NCI-H1105 (cell line): ENCODE measurements around the gene HS3ST6.
"Not testable (repeated sequence)": the region's sequence is repeated elsewhere in the genome, so short reads cannot be mapped to it uniquely, and the experiment has no call there.

Source experiments
- DNase-seq: peaks from one replicate; lab custom pipeline; 2025; lab: John Stamatoyannopoulos, UW

The HS3ST6 gene

GRCh38 chr16:1907226-1907860 is 10.9 kb downstream of the HS3ST6 start:
- DNase-seq, result no peak

- DNase-seq, result no peak
Measured at GRCh38 chr16:1906846-1907165, 11.4 kb downstream of the HS3ST6 start.

- no peak for DNase-seq
Measured at GRCh38 chr16:1906055-1906845, 12.0 kb downstream of the HS3ST6 start.

GRCh38 chr16:1903845-1904840 is 14.1 kb downstream of the HS3ST6 start:
- no peak for DNase-seq

- no peak for DNase-seq
Measured at GRCh38 chr16:1903220-1903574, 15.0 kb downstream of the HS3ST6 start.

GRCh38 chr16:1902547-1903219 is 15.5 kb downstream of the HS3ST6 start:
- DNase-seq, result no peak

GRCh38 chr16:1900452-1900774 is 17.8 kb downstream of the HS3ST6 start:
- no peak for DNase-seq

GRCh38 chr16:1899641-1900451 is 18.4 kb downstream of the HS3ST6 start:
- DNase-seq, result no peak

- not testable (repeated sequence) for DNase-seq
Measured at GRCh38 chr16:1897692-1898091, 20.5 kb downstream of the HS3ST6 start.

- no peak for DNase-seq
Measured at GRCh38 chr16:1895949-1896675, 22.1 kb downstream of the HS3ST6 start.

- no peak for DNase-seq
Measured at GRCh38 chr16:1895068-1895467, 23.1 kb downstream of the HS3ST6 start.

- no peak for DNase-seq
Measured at GRCh38 chr16:1890708-1891050, 27.5 kb downstream of the HS3ST6 start.

- no peak for DNase-seq
Measured at GRCh38 chr16:1890024-1890707, 28.0 kb downstream of the HS3ST6 start.

- DNase-seq, result no peak
Measured at GRCh38 chr16:1887711-1888354, 30.4 kb downstream of the HS3ST6 start.

GRCh38 chr16:1884889-1885288 is 33.3 kb downstream of the HS3ST6 start:
- DNase-seq, result no peak

GRCh38 chr16:1884155-1884760 is 34.0 kb downstream of the HS3ST6 start:
- DNase-seq, result no peak

GRCh38 chr16:1881172-1881571 is 37.0 kb downstream of the HS3ST6 start:
- not testable (repeated sequence) for DNase-seq

GRCh38 chr16:1879477-1879876 is 38.7 kb downstream of the HS3ST6 start:
- no peak for DNase-seq

- no peak for DNase-seq
Measured at GRCh38 chr16:1878256-1878655, 40.0 kb downstream of the HS3ST6 start.
